Kidney (tissue), 14 donors: ENCODE results near the gene FOXN3. TPM values are rescaled to one million over a fixed set of nuclear protein-coding genes. Genes with fewer than 3 reads are reported as not detected.

Experiments
- DNase-seq, 5 donors: peaks; one replicate each; pipeline ENCODE4 v3.0.0-alpha.2; 2013 to 2020
- FAIRE-seq: peaks from 2 replicates; lab custom pipeline; 2012; peaks lifted over from hg19 to GRCh38; lab: Jason Lieb, UNC
- H3K27ac ChIP-seq, 2 donors: one replicate each; pipeline ENCODE4 v1.7.0; 2013; ENCODE audit warnings: low read depth in 2 of 2, low read length in 2 of 2, inconsistent platforms in 1 of 2
- H3K27me3 ChIP-seq: one replicate; pipeline ENCODE4 v1.7.1; 2013; ENCODE audit warnings: low read length, inconsistent platforms; ENCODE audit not compliant: control insufficient read depth, insufficient read depth
- H3K36me3 ChIP-seq, 3 donors: one replicate each; pipeline versions ENCODE4 v1.7.0 to v1.7.1; 2013; ENCODE audit warnings: low read length in 3 of 3, control low read depth in 1 of 3, inconsistent platforms in 1 of 3; ENCODE audit not compliant: insufficient read depth in 3 of 3, control insufficient read depth in 2 of 3
- H3K4me1 ChIP-seq, 3 donors: one replicate each; pipeline versions ENCODE4 v1.7.0 to v1.7.1; 2013; ENCODE audit warnings: low read length in 3 of 3, inconsistent platforms in 1 of 3, low read depth in 1 of 3; ENCODE audit not compliant: control insufficient read depth in 2 of 3, insufficient read depth in 2 of 3
- H3K4me3 ChIP-seq, 3 donors: one replicate each; pipeline versions ENCODE4 v1.7.0 to v1.8.1; 2013; ENCODE audit warnings: low read length in 3 of 3, control low read depth in 1 of 3, inconsistent platforms in 1 of 3
- H3K9ac ChIP-seq, 3 donors: one replicate each; pipeline versions ENCODE4 v1.7.0 to v1.7.1; 2013; ENCODE audit warnings: low read length in 3 of 3, control low read depth in 1 of 3, inconsistent platforms in 1 of 3
- H3K9me3 ChIP-seq, 3 donors: one replicate each; pipeline versions ENCODE4 v1.7.0 to v1.7.1; 2013; ENCODE audit warnings: low read length in 3 of 3, control low read depth in 1 of 3, inconsistent platforms in 1 of 3; ENCODE audit not compliant: control insufficient read depth in 2 of 3, insufficient read depth in 1 of 3
- intact Hi-C: fragments of 100-400 bp; cut with DNase I; formaldehyde crosslinking; loops from one replicate; pipeline ENCODE4 v1.11.1; 2022
- polyA plus RNA-seq: library from polyadenylated mRNA; stranded (reverse); fragments of 350-450 nt; fragmentation: Illumina TruSeq; extraction: RNeasy Lipid Tissue Mini Kit (QIAGEN cat#74804); gene quantifications from one replicate; pipeline ENCODE4 v1.2.3, GENCODE V29; 2014; ENCODE audit warnings: low read depth, low replicate concordance; ENCODE audit not compliant: insufficient read depth
- total RNA-seq: library from RNA; stranded (reverse); fragmentation: NEBNext Ultra II Directional; extraction: Animal tissue kit (Norgen Biotek cat#: 25700); gene quantifications from one replicate; pipeline ENCODE4 v1.2.1, GENCODE V29; 2021
- TF ChIP-seq, protein P1 (sequence below): IDR thresholded peaks from 3 replicates; pipeline ENCODE4 v1.5.1; 2012; ENCODE audit warnings: mild to moderate bottlenecking, moderate library complexity, borderline replicate concordance; ENCODE audit not compliant: insufficient read depth; ENCODE audit errors: extremely low read depth
- donor health status: control.
- donor health status: control.
- donor health status: control.
- donor health status: control.
- donor health status: control.
- donor health status: DM: yes; HTN: yes; CAD: no.
- donor health status: Normal renal cell carcinoma (clear cell type).

Gene FOXN3
- total and polyA plus RNA-seq, 2 donors from 2014 or later = 6.4 to 50.1 TPM

DNA sequence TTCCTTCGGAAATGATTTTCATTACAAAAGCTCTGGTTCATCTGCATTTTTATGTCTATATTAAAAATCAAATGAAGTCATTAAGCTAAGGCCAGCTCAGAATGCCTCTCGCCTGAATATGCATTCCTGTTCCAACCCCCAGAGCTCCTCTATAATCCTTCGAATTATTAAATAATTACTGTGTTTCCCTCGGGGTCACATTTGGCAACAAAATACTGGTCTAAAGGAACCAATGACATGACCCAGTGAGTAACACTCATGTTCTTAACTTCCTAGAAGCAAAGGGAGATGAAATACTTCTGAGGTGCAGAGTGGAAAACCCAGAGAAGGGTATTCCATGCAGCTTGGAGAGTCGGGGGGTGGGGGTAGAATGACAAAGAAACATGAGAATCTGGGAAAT, 68.3 kb downstream of the FOXN3 start:
- TF ChIP-seq, protein P1, sequence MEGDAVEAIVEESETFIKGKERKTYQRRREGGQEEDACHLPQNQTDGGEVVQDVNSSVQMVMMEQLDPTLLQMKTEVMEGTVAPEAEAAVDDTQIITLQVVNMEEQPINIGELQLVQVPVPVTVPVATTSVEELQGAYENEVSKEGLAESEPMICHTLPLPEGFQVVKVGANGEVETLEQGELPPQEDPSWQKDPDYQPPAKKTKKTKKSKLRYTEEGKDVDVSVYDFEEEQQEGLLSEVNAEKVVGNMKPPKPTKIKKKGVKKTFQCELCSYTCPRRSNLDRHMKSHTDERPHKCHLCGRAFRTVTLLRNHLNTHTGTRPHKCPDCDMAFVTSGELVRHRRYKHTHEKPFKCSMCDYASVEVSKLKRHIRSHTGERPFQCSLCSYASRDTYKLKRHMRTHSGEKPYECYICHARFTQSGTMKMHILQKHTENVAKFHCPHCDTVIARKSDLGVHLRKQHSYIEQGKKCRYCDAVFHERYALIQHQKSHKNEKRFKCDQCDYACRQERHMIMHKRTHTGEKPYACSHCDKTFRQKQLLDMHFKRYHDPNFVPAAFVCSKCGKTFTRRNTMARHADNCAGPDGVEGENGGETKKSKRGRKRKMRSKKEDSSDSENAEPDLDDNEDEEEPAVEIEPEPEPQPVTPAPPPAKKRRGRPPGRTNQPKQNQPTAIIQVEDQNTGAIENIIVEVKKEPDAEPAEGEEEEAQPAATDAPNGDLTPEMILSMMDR = no peak
- Histone ChIP-seq H3K9me3 (no peaks in the 10 kb centered on the region), H3K27ac (no peak overlapping the region), H3K27me3 (no peaks in the 10 kb centered on the region), H3K4me1 (peaks cover 3 to 20% (median 6%) of the 10 kb centered on the region in 3 donors), H3K4me3 (no peak overlapping the region), H3K9ac (no peak overlapping the region), H3K36me3 (no peaks in the 10 kb centered on the region)
- intact Hi-C loops = no loop called here
- FAIRE-seq (no peak), DNase-seq (no peak)

DNA sequence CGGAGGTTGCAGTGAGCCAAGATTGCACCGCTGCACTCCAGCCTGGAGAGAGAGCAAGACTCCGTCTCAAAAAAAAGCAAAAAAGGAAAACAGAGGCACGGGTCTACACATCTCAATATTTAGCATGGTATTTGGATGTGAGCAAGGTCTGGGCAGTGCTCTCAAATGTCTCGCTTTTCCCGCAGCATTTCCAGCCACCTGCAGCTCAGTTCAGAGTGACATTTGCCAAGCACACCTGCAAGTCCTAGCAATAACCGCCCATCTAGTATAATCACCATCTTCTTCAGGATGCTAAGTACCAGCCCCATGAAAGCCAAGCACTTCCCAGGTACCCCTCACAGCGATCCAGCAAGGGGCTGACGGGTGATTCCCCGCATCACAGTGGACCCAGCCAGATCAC, 69.1 kb downstream of the FOXN3 start:
- H3K4me3 ChIP-seq = no peak overlapping the region
- no peaks in the 10 kb centered on the region for H3K9me3 ChIP-seq
- TF ChIP-seq, protein P1 = no peak
- no peaks in the 10 kb centered on the region for H3K27me3 ChIP-seq
- intact Hi-C loops = no loop called here
- H3K4me1 ChIP-seq = peaks cover 3 to 20% (median 6%) of the 10 kb centered on the region in 3 donors
- H3K27ac ChIP-seq = no peak overlapping the region
- H3K9ac ChIP-seq = no peak overlapping the region
- no peaks in the 10 kb centered on the region for H3K36me3 ChIP-seq
- FAIRE-seq (no peak), DNase-seq (no peak)

DNA sequence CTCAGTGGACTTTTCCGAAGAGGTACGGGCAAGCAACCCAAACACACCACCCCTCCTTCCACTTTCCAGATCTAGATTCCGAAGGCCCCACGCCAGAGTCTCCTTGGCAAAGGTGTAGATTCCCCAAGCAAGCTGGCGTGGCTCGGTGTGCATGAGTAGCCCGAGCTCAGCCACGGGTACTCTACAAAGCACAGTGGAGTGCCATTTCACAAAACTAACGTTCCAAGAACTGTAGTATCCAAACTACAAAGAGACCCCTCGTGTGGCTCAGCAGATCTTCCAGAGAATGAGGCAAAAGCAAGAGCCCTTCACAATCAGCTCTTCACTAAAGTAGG, 72.1 kb downstream of the FOXN3 start:
- intact Hi-C loops = no loop called here
- Histone ChIP-seq H3K4me1 (peaks cover 0 to 5% (median 0%) of the 10 kb centered on the region in 3 donors), H3K27me3 (no peaks in the 10 kb centered on the region), H3K9ac (no peak overlapping the region), H3K4me3 (no peak overlapping the region), H3K9me3 (no peaks in the 10 kb centered on the region), H3K36me3 (no peaks in the 10 kb centered on the region), H3K27ac (no peak overlapping the region)
- FAIRE-seq (no peak), DNase-seq (no peak)
- TF ChIP-seq, protein P1 = no peak

DNA sequence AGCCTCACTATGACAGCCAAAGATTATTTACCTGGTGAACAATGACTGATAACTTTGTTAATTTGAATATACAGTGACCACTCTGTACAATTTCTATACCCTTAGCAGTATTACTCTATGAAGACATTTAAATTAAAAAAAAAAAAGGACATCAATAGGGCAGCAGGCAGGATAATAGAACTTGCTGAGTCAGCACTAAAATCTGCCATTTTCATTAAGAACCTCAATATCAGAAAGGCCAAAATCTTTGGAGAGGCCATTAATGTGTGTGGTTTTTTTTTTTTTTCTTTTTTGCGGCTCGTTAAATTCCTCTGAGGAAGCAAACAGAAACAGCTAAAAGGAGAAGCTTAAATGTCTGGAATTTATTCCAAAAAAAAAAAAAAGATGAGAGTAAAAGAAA, 73.7 kb downstream of the FOXN3 start:
- no peak for FAIRE-seq
- H3K27ac ChIP-seq = no peak overlapping the region
- TF ChIP-seq, protein P1 = no peak
- H3K36me3 ChIP-seq = no peaks in the 10 kb centered on the region
- H3K9me3 ChIP-seq = no peaks in the 10 kb centered on the region
- DNase-seq = no peak
- intact Hi-C loops = no loop called here
- H3K27me3 ChIP-seq = no peaks in the 10 kb centered on the region
- no peak overlapping the region for H3K4me3 ChIP-seq
- no peak overlapping the region for H3K9ac ChIP-seq
- peaks cover 0 to 10% (median 1%) of the 10 kb centered on the region in 3 donors for H3K4me1 ChIP-seq
